CD4-positive, alpha-beta T cell treated with Interleukin-6 for 4 hours (primary cell): Measurements from ENCODE around the gene CUEDC1.

Source experiments
- DNase-seq: peaks from one replicate; pipeline ENCODE4 v3.0.0-alpha.2; 2020; ENCODE audit warnings: mixed read lengths

CUEDC1 gene

DNA sequence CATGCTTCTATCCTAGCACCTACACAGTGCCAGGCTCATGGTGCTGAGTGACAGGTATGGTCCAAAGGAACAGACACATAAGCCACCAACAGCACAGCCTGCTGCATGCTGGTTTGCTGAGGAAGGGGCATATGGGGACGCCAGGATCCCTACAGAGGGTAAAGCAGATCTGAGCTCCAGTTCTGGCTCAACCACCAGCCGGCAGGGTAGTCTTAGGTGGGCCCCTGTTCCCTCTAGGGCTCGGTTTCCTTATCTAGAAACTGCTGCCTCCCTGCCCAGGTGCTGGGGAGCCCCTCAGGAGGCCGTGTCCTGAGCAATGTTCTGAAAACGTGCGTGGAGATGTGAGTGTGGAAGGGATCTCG lies 81.2 kb downstream of the CUEDC1 start:
- DNase-seq: no peak

- no peak for DNase-seq
These were observed 81.8 kb downstream of the CUEDC1 start for GRCh38 chr17:57873261-57874057.

- DNase-seq: no peak
These were observed 82.7 kb downstream of the CUEDC1 start for GRCh38 chr17:57872536-57872935.

DNA sequence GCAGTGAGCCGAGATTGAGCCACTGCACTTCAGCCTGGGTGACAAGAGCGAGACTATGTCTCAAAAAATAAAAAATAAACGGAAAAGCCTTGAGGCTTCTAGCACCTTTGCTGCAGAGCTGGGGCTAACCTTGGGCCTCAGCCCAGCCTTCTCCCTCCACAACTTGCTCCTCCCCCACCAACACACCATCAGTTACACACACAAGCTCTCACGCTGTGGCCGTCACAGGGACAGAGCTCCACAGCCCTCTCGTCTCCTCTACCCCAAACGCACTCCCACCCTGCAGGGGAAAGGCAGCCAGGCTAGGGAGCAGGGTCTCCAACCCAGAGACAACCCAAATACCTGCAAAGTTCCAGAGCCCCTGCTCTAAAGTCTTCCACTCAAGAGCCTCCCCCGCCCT lies 83.3 kb downstream of the CUEDC1 start:
- DNase-seq: no peak

GRCh38 chr17:57871155-57871554 lies 84.1 kb downstream of the CUEDC1 start:
- no peak for DNase-seq

GRCh38 chr17:57870283-57870635 lies 85.0 kb downstream of the CUEDC1 start:
- DNase-seq: no peak

DNA sequence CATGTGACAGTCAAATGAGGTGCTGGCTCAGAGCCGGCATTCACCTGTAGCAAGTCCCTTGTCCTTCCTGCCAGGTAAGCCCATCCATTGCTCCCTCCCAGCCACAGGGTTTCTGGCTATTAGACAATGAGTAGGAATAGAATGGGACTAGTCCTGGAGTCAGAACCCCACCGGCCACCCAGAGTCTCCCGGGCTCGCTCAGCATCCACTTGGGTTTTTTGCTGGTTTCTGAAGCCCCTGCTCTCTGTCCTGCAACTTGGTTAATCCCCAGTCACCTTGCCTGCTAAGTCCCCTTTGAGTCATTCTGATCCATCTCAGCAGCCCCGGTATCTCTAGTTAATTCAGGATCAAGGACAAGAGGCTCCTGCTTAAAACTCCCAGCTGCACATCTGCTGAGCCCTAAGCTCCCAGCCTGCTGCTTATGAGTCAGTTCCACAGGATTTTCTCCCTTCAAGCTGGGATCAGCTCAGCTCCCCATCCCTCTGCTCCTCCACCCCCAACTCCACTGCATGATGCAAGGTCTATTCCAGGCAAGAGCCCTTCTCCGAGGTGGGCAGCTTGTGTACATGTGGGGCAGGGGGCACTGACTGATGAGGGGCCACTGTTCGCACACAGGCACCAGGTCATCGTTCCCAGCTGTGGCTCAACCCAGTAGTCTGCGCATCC lies 85.5 kb downstream of the CUEDC1 start:
- DNase-seq: no peak

DNA sequence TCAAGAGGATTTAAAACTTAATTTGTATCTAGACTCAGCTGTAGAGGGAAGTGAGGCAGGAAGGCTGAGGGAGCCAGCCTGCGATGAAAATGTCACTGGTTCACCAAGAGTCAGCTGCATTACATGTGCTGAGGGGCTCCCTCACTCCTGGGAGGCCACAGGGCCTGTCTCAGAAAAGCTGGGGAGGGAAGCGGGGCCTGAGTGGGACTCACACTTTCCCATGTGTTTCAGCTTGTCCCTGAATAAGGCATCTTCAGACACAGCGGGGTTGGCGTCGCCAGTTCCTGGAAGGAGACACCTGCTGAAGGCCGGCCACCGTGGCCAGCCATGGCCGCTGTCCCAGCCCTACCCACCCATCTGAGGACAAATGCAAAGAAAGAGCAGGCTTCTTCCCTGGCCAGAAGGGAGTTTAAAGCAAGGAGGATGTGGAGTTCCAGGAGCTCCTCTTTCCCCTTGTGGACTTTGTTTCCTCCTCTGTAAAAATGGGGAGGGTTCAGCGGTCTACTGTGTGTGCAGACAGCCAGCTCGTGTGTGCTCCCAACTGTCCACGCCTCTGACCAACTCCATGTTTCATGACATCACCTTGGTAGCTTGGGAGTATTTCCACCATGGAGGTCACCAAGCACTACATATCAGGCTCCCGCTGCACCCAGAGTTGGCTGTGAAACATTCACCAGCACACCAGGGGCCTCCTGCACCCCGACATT lies 86.1 kb downstream of the CUEDC1 start:
- no peak for DNase-seq

DNA sequence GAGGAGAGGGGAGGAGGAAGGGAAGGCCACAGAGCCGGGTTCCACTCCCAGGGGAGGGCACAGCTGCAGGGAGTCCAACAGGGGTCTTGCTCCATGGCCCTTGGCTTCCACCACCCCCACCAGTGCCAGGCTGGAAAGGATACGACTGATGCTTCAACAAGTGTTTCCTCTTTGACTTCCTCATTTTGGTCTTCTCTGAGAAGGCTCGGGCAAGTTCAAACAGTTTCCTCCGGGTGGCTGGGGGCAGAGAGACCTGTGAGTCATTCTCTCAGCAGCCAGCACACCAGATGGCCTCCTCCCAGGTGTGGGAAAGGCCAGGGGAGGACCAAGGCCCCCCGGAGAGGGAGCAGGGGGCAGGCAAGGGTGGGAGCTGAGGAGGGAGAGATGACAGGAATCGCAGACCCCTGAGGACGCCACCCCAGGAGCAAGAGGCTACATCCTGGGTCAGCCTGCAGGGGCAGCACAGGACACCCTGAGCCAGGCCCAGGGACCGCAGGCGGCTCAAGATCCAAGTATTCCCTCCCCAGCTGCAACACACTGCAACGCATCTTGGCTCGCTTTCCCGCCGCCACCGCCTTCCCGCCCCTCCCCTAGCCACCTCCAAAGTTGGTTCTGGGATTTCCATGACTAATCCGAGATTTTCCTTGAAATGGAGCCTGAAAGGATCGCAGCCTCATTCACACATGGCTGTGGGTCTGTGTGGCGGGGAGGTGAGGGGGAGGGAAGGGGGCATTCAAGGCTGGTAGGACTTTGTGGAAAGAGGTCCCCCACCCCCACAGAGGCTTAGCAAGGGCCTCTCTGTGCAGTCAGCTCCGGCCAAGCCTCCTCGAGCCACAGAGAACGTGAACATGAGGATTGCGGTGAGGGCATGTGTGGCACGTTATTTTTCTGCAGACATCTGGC lies 87.0 kb downstream of the CUEDC1 start:
- DNase-seq: peak; percentile 40

- no peak for DNase-seq
These were observed 88.1 kb downstream of the CUEDC1 start for GRCh38 chr17:57867126-57867525.

DNA sequence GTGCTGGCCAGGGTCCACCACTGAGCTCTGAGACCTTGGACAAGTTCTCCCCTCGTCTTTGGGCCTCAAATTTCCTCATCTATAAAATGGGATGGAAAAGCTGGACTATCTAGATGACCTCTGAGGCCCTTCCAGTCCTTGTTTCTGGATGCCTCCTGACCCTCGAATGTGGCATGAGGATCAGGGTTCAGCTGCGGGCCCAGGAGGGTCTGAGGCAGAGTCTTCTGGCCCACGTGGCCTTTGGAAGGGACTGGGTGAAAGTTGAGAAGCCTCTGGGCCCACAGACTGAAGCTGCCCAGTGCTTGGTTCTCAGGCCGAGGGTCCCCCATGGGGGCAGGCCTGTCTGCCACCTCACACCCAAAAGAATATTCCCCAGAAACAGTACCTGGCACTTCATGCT lies 88.5 kb downstream of the CUEDC1 start:
- no peak for DNase-seq

DNA sequence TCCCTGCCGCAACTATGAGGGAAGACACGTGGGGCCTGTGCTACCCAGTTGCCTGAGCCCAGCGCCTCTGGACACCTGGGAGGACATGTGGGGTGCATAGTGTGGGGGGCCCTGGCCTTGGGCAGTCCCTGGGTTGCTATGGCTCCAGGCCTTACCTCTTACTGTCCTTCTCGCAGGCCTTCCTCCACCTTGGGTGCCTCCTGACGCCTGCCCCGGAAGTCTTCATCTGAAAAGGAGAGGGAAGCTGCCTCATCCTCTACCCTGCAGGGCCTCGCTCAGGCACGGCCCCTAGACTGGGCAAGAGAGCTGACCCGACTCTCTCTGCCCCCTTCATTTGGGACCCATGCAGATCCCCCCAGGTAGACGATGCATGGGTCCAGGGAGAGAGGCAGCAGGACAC lies 88.9 kb downstream of the CUEDC1 start:
- no peak for DNase-seq

DNA sequence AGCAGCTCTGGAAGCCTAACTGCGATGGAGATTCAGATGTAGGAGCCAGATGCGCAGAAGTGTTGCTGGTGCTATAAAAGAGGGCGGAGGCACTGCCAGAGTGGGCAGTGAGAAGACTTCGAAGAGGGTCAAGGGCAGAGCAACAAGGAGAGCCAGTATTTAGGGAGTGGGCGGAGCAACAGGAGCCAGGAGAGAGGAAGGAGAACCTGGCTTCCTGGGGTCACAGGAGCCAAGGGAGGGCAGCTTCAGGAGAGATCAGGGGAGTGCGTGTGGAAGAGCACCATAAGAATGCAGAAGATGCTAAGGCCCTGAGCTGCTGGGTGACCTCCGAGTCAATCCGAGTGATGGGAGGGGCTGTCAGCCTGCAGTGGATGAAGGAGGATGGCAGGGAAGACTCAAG lies 90.9 kb downstream of the CUEDC1 start:
- DNase-seq: no peak

- no peak for DNase-seq
These were observed 92.2 kb downstream of the CUEDC1 start for GRCh38 chr17:57862694-57863667.

DNA sequence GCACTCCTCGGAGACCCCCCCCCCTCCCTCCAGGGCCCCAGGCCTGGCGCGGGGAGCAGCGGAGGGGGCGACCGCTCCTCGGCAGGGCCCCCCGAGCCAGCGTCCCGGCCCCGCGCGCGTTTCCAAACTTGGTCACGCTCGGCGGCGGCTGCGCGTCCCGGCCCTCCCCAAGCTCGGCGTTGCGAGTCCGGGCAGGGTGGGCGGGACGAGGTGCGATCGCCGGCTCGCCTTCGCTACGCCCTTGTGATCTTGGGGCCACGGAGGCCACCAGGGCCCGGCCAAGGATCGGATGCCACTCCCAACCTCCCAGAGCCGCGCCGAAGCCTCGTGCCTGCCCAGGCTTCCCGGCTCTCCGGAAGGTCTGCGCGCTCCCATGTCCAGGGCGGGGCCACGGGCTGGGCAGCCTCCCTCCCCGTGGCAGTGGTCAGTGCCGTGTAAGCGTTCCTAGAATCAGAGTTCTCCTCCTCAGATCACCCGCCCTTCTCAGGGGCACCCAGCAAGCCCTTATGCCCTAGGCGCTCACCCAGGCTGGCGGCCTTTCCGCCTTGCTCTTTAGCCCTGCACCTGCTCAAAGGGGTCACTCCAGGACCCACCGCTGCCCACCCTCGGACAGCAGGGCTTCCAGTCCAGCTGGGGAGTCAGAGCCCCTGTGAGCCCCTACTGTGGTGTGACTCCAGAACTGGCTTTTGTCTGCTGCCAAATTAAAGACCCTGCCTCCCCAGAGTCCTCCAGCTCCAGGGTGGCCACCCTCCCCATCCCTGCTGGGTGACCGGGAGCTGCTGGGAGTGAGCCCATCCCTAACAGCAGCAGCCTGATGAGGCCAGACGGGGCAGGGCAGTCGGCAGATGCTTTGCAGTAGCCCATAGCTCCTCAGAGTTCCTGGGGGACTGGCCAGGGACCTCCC lies 93.2 kb downstream of the CUEDC1 start:
- DNase-seq: no peak

DNA sequence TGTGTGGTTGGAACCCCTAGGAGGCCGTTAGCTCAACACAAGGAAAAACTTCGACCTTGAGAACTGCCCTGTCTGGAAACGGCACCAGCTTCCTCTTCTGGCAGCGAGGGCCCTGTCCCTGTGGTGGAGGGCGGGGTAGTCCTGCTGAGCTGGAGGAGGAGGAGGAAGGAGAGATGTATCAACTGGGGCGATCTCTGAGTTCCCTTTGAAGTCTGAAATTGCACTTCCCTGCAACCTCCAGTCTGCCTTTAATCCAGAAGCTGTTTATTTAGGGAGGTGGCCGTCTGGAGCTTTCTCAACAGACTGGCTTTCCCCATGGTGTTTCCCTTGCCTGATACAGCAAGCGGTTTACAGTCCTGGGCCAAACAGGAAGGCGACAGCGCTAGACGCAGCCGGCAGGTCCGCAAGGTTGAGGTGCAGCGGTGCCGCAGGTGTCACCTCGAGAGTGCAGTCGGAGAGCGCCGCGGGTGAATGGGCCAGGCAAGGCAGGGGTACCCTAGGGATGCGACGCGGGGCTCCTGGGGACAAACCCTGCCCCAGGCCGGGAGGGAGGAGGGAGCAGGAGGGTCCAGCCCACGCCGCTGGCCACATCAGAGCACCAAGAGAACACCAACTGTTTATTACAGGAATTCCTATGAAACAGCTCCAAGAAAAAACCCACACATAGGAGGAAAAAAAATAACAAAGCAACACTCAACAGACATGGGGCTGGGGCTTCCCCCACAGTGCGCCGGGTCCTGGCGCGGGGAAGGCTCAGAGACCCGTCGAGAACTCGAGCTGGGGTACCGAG lies 94.0 kb downstream of the CUEDC1 start:
- peak; percentile 62 for DNase-seq

DNA sequence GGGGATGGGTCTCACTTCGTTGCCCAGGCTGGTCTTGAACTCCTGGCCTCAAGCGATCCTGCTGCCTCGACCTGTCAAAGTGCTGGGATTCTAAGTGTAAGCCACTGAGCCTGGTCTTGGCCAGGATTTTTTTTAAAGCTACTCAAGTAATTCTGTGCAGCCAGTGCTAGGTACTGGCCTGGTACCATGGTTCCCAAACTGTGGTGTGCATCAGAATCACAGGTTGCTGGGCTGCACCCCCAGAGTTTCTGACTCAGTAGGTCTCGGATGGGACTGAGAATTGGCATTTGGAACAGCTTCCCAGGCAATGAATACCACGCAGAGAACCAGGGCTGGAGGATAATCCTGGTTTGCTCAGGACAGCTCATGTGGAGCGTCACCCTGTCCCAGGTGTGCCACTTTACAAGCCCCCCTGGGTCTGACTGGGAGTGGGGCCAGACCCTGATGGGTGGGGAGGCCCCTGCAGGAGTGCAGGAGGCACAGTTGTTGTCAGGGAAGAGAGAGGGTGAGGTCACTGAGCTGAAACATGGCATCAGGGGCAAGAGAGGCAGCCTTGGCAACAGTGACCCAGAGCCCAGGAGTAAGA lies 94.7 kb downstream of the CUEDC1 start:
- no peak for DNase-seq

DNA sequence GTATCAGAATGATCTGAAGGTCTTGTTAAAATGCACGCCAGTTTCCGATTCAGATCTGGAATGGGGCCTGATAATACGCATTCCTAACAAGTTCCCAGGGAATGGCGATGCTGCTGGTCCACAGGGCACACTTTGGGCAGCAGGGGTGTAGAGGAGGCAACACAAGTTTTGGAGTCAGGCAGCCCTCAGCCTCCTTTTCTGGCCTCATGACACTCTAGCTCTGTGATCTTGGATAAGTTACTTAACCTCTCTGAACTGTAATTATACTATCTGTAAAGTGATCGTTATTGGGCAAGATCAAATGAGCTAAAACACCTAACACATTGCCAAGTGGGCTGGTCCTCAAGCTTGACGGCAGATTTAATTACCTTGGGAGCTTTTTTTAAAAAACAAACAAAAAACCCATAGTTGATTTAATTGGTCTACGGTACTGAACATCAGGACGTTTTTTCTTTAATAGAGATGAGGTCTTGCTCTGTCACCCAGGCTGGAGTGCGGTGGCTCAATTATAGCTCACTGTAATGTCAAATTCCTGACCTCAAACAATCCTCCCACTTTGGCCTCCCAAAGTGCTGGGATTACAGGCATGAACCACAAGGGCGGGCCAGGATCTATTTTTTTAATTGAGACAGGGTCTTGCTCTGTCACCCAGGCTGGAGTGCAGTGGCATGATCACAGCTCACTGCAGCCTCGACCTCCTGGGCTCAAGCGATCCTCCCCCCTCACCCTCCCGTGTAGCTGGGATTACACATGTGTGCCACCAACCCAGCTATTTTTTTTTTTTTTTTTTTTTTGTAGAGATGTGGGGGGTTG lies 95.4 kb downstream of the CUEDC1 start:
- no peak for DNase-seq

DNA sequence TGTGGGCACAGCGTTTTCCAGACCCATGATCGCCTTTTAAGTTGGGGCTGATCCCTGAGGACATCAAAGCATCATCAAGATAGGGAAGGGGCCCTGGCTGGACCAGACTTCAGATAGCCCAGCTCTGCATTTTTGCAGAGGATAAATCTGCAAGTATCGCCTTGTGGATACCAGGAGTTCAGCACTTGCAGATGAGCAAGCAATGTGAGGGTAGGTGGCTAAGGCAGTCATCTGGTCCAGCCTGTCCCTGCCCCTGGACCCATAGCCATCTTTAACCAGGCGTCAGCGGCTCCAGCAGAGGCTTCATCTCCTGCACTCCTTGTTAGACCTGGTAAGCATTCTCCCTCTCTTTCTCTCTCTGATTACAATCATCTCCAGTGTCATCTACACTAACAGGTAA lies 96.4 kb downstream of the CUEDC1 start:
- no peak for DNase-seq
